ENCODE results near the gene TRAIP.

GRCh38 chr3:49902511-49903345 is 46.4 kb upstream of the TRAIP start:
- TF ChIP-seq CTCF (IDR thresholded peaks at IDR 0.05; ENCODE audit: low read length) (no peak), EZH2 (IDR thresholded peaks at IDR 0.05; ENCODE audit: borderline replicate concordance, low read length) (no peak)

All from OCI-LY1 (cell line).